ENCODE measurements around the gene RNF213. TPM values are rescaled to one million over a fixed set of nuclear protein-coding genes. Genes with fewer than 3 reads are reported as not detected.
A peak's percentile ranks its signal among the peaks of the same experiment; 100 is the strongest.
"Not testable (repeated sequence)": the region's sequence is repeated elsewhere in the genome, so short reads cannot be mapped to it uniquely, and the experiment has no call there.

RNF213 gene
- total RNA-seq, 1 donor from 2014 or later = 120 TPM

DNA sequence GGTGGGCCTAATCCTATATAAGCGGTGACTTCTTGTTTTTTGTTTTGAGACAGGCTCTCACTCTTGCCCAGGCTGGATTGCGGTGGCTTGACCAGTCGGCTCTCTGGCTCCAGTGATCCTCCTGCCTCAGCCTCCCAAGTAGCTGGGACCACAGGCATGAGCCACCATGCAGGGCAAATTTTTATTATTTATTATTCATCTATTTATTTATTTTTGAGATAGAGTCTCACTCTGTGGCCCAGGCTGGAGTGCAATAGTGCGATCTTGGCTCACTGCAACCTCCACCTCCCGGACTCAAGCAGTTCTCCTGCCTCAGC lies 4.7 kb upstream of the RNF213 start:
- TF ChIP-seq, protein P1, sequence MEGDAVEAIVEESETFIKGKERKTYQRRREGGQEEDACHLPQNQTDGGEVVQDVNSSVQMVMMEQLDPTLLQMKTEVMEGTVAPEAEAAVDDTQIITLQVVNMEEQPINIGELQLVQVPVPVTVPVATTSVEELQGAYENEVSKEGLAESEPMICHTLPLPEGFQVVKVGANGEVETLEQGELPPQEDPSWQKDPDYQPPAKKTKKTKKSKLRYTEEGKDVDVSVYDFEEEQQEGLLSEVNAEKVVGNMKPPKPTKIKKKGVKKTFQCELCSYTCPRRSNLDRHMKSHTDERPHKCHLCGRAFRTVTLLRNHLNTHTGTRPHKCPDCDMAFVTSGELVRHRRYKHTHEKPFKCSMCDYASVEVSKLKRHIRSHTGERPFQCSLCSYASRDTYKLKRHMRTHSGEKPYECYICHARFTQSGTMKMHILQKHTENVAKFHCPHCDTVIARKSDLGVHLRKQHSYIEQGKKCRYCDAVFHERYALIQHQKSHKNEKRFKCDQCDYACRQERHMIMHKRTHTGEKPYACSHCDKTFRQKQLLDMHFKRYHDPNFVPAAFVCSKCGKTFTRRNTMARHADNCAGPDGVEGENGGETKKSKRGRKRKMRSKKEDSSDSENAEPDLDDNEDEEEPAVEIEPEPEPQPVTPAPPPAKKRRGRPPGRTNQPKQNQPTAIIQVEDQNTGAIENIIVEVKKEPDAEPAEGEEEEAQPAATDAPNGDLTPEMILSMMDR (IDR thresholded peaks at IDR 0.05; ENCODE audit: insufficient read depth, low read depth, low read length) = no peak
- TF ChIP-seq EZH2 (IDR thresholded peaks at IDR 0.05; ENCODE audit: insufficient read depth, low read length) = no peak
- no peaks in the 10 kb centered on the region for H3K27me3 ChIP-seq (ENCODE audit: insufficient read depth, low read length)
- H3K27ac Mint-ChIP-seq (ENCODE audit: unreplicated experiment) = no peak overlapping the region
- no peaks in the 10 kb centered on the region for H3K27me3 Mint-ChIP-seq (ENCODE audit: low read depth, unreplicated experiment)
- no peak overlapping the region for H3K4me3 Mint-ChIP-seq (ENCODE audit: unreplicated experiment)
- no peak for FAIRE-seq
- no peaks in the 10 kb centered on the region for H3K79me2 ChIP-seq (ENCODE audit: insufficient read depth, low read length)
- H3K4me3 ChIP-seq (ENCODE audit: insufficient read depth, low read depth, low read length) = no peak overlapping the region
- no peaks in the 10 kb centered on the region for H3K9me3 Mint-ChIP-seq (ENCODE audit: unreplicated experiment)
- peaks cover 3% of the 10 kb centered on the region for H3K36me3 Mint-ChIP-seq (ENCODE audit: low read depth, unreplicated experiment)
- no peaks in the 10 kb centered on the region for H3K36me3 ChIP-seq (ENCODE audit: insufficient read depth, low read length)
- no peaks in the 10 kb centered on the region for H3K9me3 ChIP-seq (ENCODE audit: insufficient read depth, low read depth, low read length)
- H3K27ac ChIP-seq (ENCODE audit: low read depth, low read length) = no peak overlapping the region
- no peaks in the 10 kb centered on the region for H4K20me1 ChIP-seq (ENCODE audit: insufficient read depth, low read length)
- DNase-seq (ENCODE audit: low read depth) = no peak
- no peak overlapping the region for H2AFZ ChIP-seq (ENCODE audit: low read depth, low read length)
- H3K9ac ChIP-seq (ENCODE audit: low read length) = no peak overlapping the region
- H3K4me1 ChIP-seq (ENCODE audit: insufficient read depth, low read length) = peaks cover 9% of the 10 kb centered on the region
- peaks cover 17% of the 10 kb centered on the region for H3K4me1 Mint-ChIP-seq (ENCODE audit: low read depth, unreplicated experiment)
- no peak overlapping the region for H3K4me2 ChIP-seq (ENCODE audit: low read length)

DNA sequence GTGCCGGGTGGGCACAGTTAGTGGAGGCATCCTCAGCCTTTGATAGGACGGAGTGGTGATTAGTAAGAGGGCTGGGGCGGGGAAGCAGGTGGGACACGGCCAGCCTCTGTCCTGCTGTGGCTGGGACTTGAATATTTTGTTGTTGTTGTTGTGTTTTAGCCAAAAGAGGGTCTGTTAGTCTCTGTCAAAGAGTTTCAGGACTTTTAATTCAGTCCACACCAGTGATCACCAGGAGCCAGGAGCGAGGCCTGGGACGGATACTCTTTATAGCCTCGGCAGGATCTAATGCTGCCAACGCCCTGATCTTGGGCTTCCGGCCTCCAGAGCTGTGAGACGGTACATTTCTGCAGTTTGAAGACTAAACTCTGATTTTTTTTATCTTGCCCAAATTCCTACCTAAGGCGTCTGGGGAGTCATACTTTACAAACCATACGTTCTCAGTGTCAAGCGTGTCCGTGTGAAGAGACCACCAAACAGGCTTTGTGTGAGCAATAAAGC lies 2.9 kb upstream of the RNF213 start:
- Mint-ChIP-seq H3K36me3 (ENCODE audit: low read depth, unreplicated experiment) (no peaks in the 10 kb centered on the region), H3K27me3 (ENCODE audit: low read depth, unreplicated experiment) (no peaks in the 10 kb centered on the region), H3K4me1 (ENCODE audit: low read depth, unreplicated experiment) (peaks cover 29% of the 10 kb centered on the region), H3K4me3 (ENCODE audit: unreplicated experiment) (peak overlapping the region; percentile 18), H3K27ac (ENCODE audit: unreplicated experiment) (peak overlapping the region; percentile 41), H3K9me3 (ENCODE audit: unreplicated experiment) (no peaks in the 10 kb centered on the region)
- no peak overlapping the region for H3K27ac ChIP-seq (ENCODE audit: low read depth, low read length)
- H2AFZ ChIP-seq (ENCODE audit: low read depth, low read length) = no peak overlapping the region
- H3K36me3 ChIP-seq (ENCODE audit: insufficient read depth, low read length) = no peaks in the 10 kb centered on the region
- no peaks in the 10 kb centered on the region for H3K9me3 ChIP-seq (ENCODE audit: insufficient read depth, low read depth, low read length)
- FAIRE-seq = no peak
- H3K79me2 ChIP-seq (ENCODE audit: insufficient read depth, low read length) = peaks cover 1% of the 10 kb centered on the region
- H3K9ac ChIP-seq (ENCODE audit: low read length) = no peak overlapping the region
- H3K4me2 ChIP-seq (ENCODE audit: low read length) = no peak overlapping the region
- TF ChIP-seq EZH2 (IDR thresholded peaks at IDR 0.05; ENCODE audit: insufficient read depth, low read length) = no peak
- TF ChIP-seq, protein P1 (IDR thresholded peaks at IDR 0.05; ENCODE audit: insufficient read depth, low read depth, low read length) = no peak
- H3K27me3 ChIP-seq (ENCODE audit: insufficient read depth, low read length) = no peaks in the 10 kb centered on the region
- peaks cover 14% of the 10 kb centered on the region for H3K4me1 ChIP-seq (ENCODE audit: insufficient read depth, low read length)
- no peak overlapping the region for H3K4me3 ChIP-seq (ENCODE audit: insufficient read depth, low read depth, low read length)
- H4K20me1 ChIP-seq (ENCODE audit: insufficient read depth, low read length) = peaks cover 5% of the 10 kb centered on the region
- DNase-seq (ENCODE audit: low read depth) = no peak

DNA sequence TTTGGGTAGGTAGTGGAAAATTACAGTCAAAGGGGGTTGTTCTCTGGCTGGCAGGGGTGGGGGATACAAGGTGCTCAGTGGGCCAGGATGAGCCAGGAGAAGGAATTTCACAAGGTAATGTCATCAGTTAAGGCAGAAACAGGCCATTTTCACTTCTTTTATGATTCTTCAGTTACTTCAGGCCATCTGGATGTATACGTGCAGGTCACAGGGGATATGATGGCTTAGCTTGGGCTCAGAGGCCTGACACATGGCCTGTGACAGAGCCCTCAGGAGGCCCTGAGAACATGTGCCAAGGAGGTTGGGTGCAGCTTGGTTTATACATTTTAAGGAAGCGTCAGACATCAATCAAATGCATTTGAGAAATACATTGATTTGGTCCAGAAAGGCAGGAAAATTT lies 2.4 kb upstream of the RNF213 start:
- not testable (repeated sequence) for FAIRE-seq; H3K27ac Mint-ChIP-seq (ENCODE audit: unreplicated experiment)
- peaks cover 29% of the 10 kb centered on the region for H3K4me1 Mint-ChIP-seq (ENCODE audit: low read depth, unreplicated experiment)

More for the DNA sequence above, 2.4 kb upstream of the RNF213 start:
- not testable (repeated sequence) for H3K79me2 ChIP-seq (ENCODE audit: insufficient read depth, low read length); H3K4me2 ChIP-seq (ENCODE audit: low read length); H3K9ac ChIP-seq (ENCODE audit: low read length); H4K20me1 ChIP-seq (ENCODE audit: insufficient read depth, low read length); H3K27ac ChIP-seq (ENCODE audit: low read depth, low read length); H3K36me3 ChIP-seq (ENCODE audit: insufficient read depth, low read length); H3K4me3 ChIP-seq (ENCODE audit: insufficient read depth, low read depth, low read length); H3K36me3 Mint-ChIP-seq (ENCODE audit: low read depth, unreplicated experiment); H3K27me3 Mint-ChIP-seq (ENCODE audit: low read depth, unreplicated experiment); H3K27me3 ChIP-seq (ENCODE audit: insufficient read depth, low read length); H2AFZ ChIP-seq (ENCODE audit: low read depth, low read length); H3K9me3 Mint-ChIP-seq (ENCODE audit: unreplicated experiment); H3K9me3 ChIP-seq (ENCODE audit: insufficient read depth, low read depth, low read length); DNase-seq (ENCODE audit: low read depth)
- peaks cover 14% of the 10 kb centered on the region for H3K4me1 ChIP-seq (ENCODE audit: insufficient read depth, low read length)
- H3K4me3 Mint-ChIP-seq (ENCODE audit: unreplicated experiment) = peak overlapping the region; percentile 35
